Measurements from ENCODE around the gene SRBD1. TPM values are rescaled to one million over a fixed set of nuclear protein-coding genes. Genes with fewer than 3 reads are reported as not detected.

SRBD1 gene
- polyA plus RNA-seq, 1 donor from 2014 or later, result 5.3 TPM

GRCh38 chr2:45452866-45453265 is 158.2 kb downstream of the SRBD1 start:
- Histone ChIP-seq H3K79me2 (replicated peaks; ENCODE audit: insufficient read depth, low read length) (no peaks in the 10 kb centered on the region), H3K9me3 (ENCODE audit: low read length) (no peaks in the 10 kb centered on the region), H3K4me3 (ENCODE audit: low read length) (no peak overlapping the region), H3K27ac (ENCODE audit: low read length) (no peak overlapping the region), H3K9me2 (ENCODE audit: insufficient read depth, low read length) (no peaks in the 10 kb centered on the region), H4K20me1 (ENCODE audit: insufficient read depth) (no peaks in the 10 kb centered on the region), H3F3A (ENCODE audit: insufficient read depth, low read length, poor library complexity, severe bottlenecking) (no peaks in the 10 kb centered on the region), H2AFZ (ENCODE audit: low read depth, low read length) (no peak overlapping the region), H3K4me2 (ENCODE audit: low read length) (no peak overlapping the region), H3K27me3 (ENCODE audit: insufficient read depth, low read depth, low read length) (no peaks in the 10 kb centered on the region), H3K36me3 (ENCODE audit: insufficient read depth, low read length) (no peaks in the 10 kb centered on the region), H3K9ac (ENCODE audit: low read length) (no peak overlapping the region)
- no peak for TF ChIP-seq EP300 (conservative IDR thresholded peaks at IDR 0.05; ENCODE audit: poor library complexity, severe bottlenecking)
- TF ChIP-seq MXI1 (conservative IDR thresholded peaks at IDR 0.05; ENCODE audit: poor library complexity, severe bottlenecking), result no peak
- TF ChIP-seq RAD21 (conservative IDR thresholded peaks at IDR 0.05), result no peak
- TF ChIP-seq TAF1 (IDR thresholded peaks at IDR 0.05; ENCODE audit: low read depth), result no peak

DNA sequence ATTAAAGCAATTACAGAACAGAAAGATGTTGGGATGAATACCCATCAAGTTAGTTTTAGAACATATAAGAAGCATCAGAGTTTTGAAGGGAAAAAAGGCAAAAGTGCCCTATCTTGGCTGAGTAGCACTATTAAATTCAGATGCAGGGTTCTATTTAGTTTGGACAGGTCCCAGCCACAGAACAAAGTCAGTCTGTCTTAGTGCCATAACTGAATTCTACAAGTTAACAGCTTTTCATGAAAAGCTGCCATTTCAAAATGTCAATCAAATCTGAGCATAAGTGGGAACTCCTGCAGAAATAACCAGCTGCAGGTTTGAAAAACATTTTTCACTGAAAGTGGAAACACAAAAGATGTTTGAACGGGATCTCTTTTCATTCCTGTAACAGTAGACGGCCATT is 160.4 kb downstream of the SRBD1 start:
- peak overlapping the region; percentile 2 for H3K4me2 ChIP-seq (ENCODE audit: low read length)
- no peaks in the 10 kb centered on the region for H3K9me2 ChIP-seq (ENCODE audit: insufficient read depth, low read length)
- no peaks in the 10 kb centered on the region for H3K79me2 ChIP-seq (replicated peaks; ENCODE audit: insufficient read depth, low read length)
- no peak for TF ChIP-seq SMC3 (conservative IDR thresholded peaks at IDR 0.05; ENCODE audit: poor library complexity)
- TF ChIP-seq, protein P1, sequence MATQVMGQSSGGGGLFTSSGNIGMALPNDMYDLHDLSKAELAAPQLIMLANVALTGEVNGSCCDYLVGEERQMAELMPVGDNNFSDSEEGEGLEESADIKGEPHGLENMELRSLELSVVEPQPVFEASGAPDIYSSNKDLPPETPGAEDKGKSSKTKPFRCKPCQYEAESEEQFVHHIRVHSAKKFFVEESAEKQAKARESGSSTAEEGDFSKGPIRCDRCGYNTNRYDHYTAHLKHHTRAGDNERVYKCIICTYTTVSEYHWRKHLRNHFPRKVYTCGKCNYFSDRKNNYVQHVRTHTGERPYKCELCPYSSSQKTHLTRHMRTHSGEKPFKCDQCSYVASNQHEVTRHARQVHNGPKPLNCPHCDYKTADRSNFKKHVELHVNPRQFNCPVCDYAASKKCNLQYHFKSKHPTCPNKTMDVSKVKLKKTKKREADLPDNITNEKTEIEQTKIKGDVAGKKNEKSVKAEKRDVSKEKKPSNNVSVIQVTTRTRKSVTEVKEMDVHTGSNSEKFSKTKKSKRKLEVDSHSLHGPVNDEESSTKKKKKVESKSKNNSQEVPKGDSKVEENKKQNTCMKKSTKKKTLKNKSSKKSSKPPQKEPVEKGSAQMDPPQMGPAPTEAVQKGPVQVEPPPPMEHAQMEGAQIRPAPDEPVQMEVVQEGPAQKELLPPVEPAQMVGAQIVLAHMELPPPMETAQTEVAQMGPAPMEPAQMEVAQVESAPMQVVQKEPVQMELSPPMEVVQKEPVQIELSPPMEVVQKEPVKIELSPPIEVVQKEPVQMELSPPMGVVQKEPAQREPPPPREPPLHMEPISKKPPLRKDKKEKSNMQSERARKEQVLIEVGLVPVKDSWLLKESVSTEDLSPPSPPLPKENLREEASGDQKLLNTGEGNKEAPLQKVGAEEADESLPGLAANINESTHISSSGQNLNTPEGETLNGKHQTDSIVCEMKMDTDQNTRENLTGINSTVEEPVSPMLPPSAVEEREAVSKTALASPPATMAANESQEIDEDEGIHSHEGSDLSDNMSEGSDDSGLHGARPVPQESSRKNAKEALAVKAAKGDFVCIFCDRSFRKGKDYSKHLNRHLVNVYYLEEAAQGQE (IDR thresholded peaks at IDR 0.05; ENCODE audit: borderline replicate concordance), result no peak
- peak; percentile 86 for TF ChIP-seq EP300 (conservative IDR thresholded peaks at IDR 0.05; ENCODE audit: poor library complexity, severe bottlenecking)
- H4K20me1 ChIP-seq (ENCODE audit: insufficient read depth), result no peaks in the 10 kb centered on the region
- H3K27me3 ChIP-seq (ENCODE audit: insufficient read depth, low read depth, low read length), result no peaks in the 10 kb centered on the region
- no peaks in the 10 kb centered on the region for H3K9me3 ChIP-seq (ENCODE audit: low read length)
- H2AFZ ChIP-seq (ENCODE audit: low read depth, low read length), result no peak overlapping the region
- peak overlapping the region; percentile 39 for H3K4me3 ChIP-seq (ENCODE audit: low read length)
- H3F3A ChIP-seq (ENCODE audit: insufficient read depth, low read length, poor library complexity, severe bottlenecking), result no peaks in the 10 kb centered on the region
- H3K27ac ChIP-seq (ENCODE audit: low read length), result no peak overlapping the region
- H3K36me3 ChIP-seq (ENCODE audit: insufficient read depth, low read length), result no peaks in the 10 kb centered on the region
- no peak overlapping the region for H3K9ac ChIP-seq (ENCODE audit: low read length)

DNA sequence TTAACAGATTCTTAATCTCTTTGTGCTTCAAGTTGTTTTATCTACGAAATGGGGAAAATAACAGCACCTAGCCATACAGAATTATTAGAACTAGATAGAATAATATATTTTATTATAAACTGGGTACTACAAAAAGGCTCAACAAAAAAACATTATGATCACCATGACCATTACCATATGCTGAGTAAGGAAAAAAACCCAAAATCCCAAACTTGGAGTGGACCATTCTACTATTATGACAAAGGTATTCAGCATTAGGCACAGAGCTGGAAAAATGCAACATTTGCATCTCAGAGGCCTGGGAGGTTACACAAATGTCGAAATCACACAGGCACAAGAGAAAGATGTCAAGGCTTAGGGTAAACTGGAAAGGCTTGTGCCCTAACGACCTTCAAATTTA is 162.8 kb downstream of the SRBD1 start:
- Histone ChIP-seq H3F3A (ENCODE audit: insufficient read depth, low read length, poor library complexity, severe bottlenecking) (no peaks in the 10 kb centered on the region), H3K9me2 (ENCODE audit: insufficient read depth, low read length) (no peaks in the 10 kb centered on the region), H3K9ac (ENCODE audit: low read length) (no peak overlapping the region), H2AFZ (ENCODE audit: low read depth, low read length) (no peak overlapping the region), H3K27ac (ENCODE audit: low read length) (no peak overlapping the region), H3K36me3 (ENCODE audit: insufficient read depth, low read length) (no peaks in the 10 kb centered on the region), H3K9me3 (ENCODE audit: low read length) (no peaks in the 10 kb centered on the region), H3K4me2 (ENCODE audit: low read length) (no peak overlapping the region), H4K20me1 (ENCODE audit: insufficient read depth) (no peaks in the 10 kb centered on the region), H3K4me3 (ENCODE audit: low read length) (no peak overlapping the region), H3K27me3 (ENCODE audit: insufficient read depth, low read depth, low read length) (no peaks in the 10 kb centered on the region), H3K79me2 (replicated peaks; ENCODE audit: insufficient read depth, low read length) (no peaks in the 10 kb centered on the region)
- no peak for TF ChIP-seq SMC3 (conservative IDR thresholded peaks at IDR 0.05; ENCODE audit: poor library complexity)
- TF ChIP-seq, protein P2, sequence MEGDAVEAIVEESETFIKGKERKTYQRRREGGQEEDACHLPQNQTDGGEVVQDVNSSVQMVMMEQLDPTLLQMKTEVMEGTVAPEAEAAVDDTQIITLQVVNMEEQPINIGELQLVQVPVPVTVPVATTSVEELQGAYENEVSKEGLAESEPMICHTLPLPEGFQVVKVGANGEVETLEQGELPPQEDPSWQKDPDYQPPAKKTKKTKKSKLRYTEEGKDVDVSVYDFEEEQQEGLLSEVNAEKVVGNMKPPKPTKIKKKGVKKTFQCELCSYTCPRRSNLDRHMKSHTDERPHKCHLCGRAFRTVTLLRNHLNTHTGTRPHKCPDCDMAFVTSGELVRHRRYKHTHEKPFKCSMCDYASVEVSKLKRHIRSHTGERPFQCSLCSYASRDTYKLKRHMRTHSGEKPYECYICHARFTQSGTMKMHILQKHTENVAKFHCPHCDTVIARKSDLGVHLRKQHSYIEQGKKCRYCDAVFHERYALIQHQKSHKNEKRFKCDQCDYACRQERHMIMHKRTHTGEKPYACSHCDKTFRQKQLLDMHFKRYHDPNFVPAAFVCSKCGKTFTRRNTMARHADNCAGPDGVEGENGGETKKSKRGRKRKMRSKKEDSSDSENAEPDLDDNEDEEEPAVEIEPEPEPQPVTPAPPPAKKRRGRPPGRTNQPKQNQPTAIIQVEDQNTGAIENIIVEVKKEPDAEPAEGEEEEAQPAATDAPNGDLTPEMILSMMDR (IDR thresholded peaks at IDR 0.05; ENCODE audit: poor library complexity, severe bottlenecking), result no peak
- no peak for TF ChIP-seq EP300 (conservative IDR thresholded peaks at IDR 0.05; ENCODE audit: poor library complexity, severe bottlenecking)
- TF ChIP-seq, protein P1 (IDR thresholded peaks at IDR 0.05; ENCODE audit: borderline replicate concordance), result no peak
- no peak for TF ChIP-seq POLR2AphosphoS5 (IDR thresholded peaks at IDR 0.05)
- TF ChIP-seq TAF1 (IDR thresholded peaks at IDR 0.05; ENCODE audit: low read depth), result no peak
- TF ChIP-seq RAD21 (conservative IDR thresholded peaks at IDR 0.05), result no peak
- TF ChIP-seq EZH2 (IDR thresholded peaks at IDR 0.05; ENCODE audit: borderline replicate concordance, insufficient read depth, low read length, poor library complexity, severe bottlenecking), result no peak
- TF ChIP-seq MXI1 (conservative IDR thresholded peaks at IDR 0.05; ENCODE audit: poor library complexity, severe bottlenecking), result no peak

All from neural cell (in vitro differentiated cells).